B cell (primary cell): ENCODE data around the gene GAK. TPM values are rescaled to one million over a fixed set of nuclear protein-coding genes. Genes with fewer than 3 reads are reported as not detected.

ENCODE experiments used
- ATAC-seq: fragments of 200-7000 bp; cut with Tn5 transposase; one replicate; pipeline ENCODE4 v1.10.0; 2021; ENCODE audit warnings: low read depth, mild to moderate bottlenecking, moderate number of reproducible peaks, moderate library complexity
- CTCF ChIA-PET: fragments of 350-600 bp; sonication (Branson Sonifier 250); formaldehyde crosslinking; loops from one replicate; lab custom pipeline; 2021; ENCODE audit warnings: antibody characterized with exemption, inconsistent platforms; lab: Charles Lee
- POLR2A ChIA-PET: fragments of 350-600 bp; sonication (Branson Sonifier 250); formaldehyde crosslinking; loops from one replicate; lab custom pipeline; 2021; ENCODE audit warnings: antibody characterized with exemption; lab: Charles Lee
- DNase-seq: peaks from one replicate; pipeline ENCODE4 v3.0.0; 2013
- H2AFZ ChIP-seq: 2 replicates; pipeline ENCODE4 v1.6.1; 2012; ENCODE audit warnings: mild to moderate bottlenecking, low read depth, low read length; ENCODE audit not compliant: insufficient read depth, poor library complexity, severe bottlenecking
- H3K27ac ChIP-seq, 2 donors: 1 replicate in 1 of 2; 2 replicates in 1 of 2; pipeline ENCODE4 v1.5.1; 2012 to 2013; ENCODE audit warnings: low read length in 2 of 2, mild to moderate bottlenecking in 2 of 2, moderate library complexity in 1 of 2
- H3K27me3 ChIP-seq, 4 experiments: fragments of 200-600 bp in 1 of 4; sonication (generic) in 1 of 4; replicated peaks in 1 of 4; 1 replicate in 2 of 4; 2 replicates in 2 of 4; pipeline versions ENCODE4 v1.6.1 to v1.7.0; 2013 to 2016; ENCODE audit warnings: low read length in 3 of 4, mild to moderate bottlenecking in 2 of 4, mixed read lengths in 1 of 4, moderate library complexity in 1 of 4; ENCODE audit not compliant: insufficient read depth in 4 of 4, control insufficient read depth in 3 of 4; ENCODE audit errors: control extremely low read depth in 1 of 4
- H3K36me3 ChIP-seq, 2 experiments: replicated peaks in 1 of 2; 1 replicate in 1 of 2; 2 replicates in 1 of 2; pipeline versions ENCODE4 v1.6.1 to v1.7.1; 2013; ENCODE audit warnings: low read length in 1 of 2; ENCODE audit not compliant: insufficient read depth in 2 of 2, control insufficient read depth in 1 of 2; ENCODE audit errors: control extremely low read depth in 1 of 2, extremely low read depth in 1 of 2
- H3K4me1 ChIP-seq, 2 donors: fragments of 200-600 bp in 1 of 2; sonication (generic) in 1 of 2; 1 replicate in 1 of 2; 2 replicates in 1 of 2; pipeline versions ENCODE4 v1.5.1 to v1.6.1; 2013 to 2017; ENCODE audit warnings: low read length in 2 of 2; ENCODE audit not compliant: control insufficient read depth in 2 of 2, insufficient read depth in 2 of 2
- H3K4me2 ChIP-seq: replicated peaks from 2 replicates; pipeline ENCODE3; 2012; ENCODE audit warnings: mild to moderate bottlenecking, low read depth, low read length; ENCODE audit not compliant: poor library complexity, severe bottlenecking
- H3K4me3 ChIP-seq, 5 experiments: fragments of 200-600 bp in 1 of 5; sonication (generic) in 1 of 5; 1 replicate in 3 of 5; 2 replicates in 2 of 5; pipeline versions ENCODE4 v1.5.1 to v1.7.0; 2011 to 2016; ENCODE audit warnings: low read length in 4 of 5, mild to moderate bottlenecking in 4 of 5, low read depth in 2 of 5, control low read depth in 1 of 5, moderate library complexity in 1 of 5; ENCODE audit not compliant: insufficient read depth in 1 of 5; ENCODE audit errors: control extremely low read depth in 1 of 5, extremely low read depth in 1 of 5
- H3K79me2 ChIP-seq: fragments of 200-600 bp; sonication (generic); one replicate; pipeline ENCODE4 v1.6.0; 2016; ENCODE audit warnings: low read length; ENCODE audit not compliant: control insufficient read depth, insufficient read depth
- H3K9ac ChIP-seq: fragments of 200-600 bp; sonication (generic); 2 replicates; pipeline ENCODE4 v1.6.1; 2017; ENCODE audit warnings: mild to moderate bottlenecking, low read length, moderate library complexity
- H3K9me3 ChIP-seq, 3 donors: one replicate each; pipeline versions ENCODE4 v1.6.1 to v1.7.1; 2013; ENCODE audit warnings: low read length in 2 of 3; ENCODE audit not compliant: control insufficient read depth in 2 of 3, insufficient read depth in 1 of 3; ENCODE audit errors: control extremely low read depth in 1 of 3
- H4K20me1 ChIP-seq: 2 replicates; pipeline ENCODE4 v1.6.0; 2012; ENCODE audit warnings: mild to moderate bottlenecking, low read length; ENCODE audit not compliant: insufficient read depth, control insufficient read depth, poor library complexity, severe bottlenecking
- H3K27ac Mint-ChIP-seq: one replicate; pipeline ENCODE4 v1.8.0; 2021; ENCODE audit warnings: mixed read lengths
- H3K27me3 Mint-ChIP-seq: one replicate; pipeline ENCODE4 v1.8.0; 2021; ENCODE audit warnings: mixed read lengths
- H3K4me1 Mint-ChIP-seq: one replicate; pipeline ENCODE4 v1.8.0; 2021; ENCODE audit warnings: mixed read lengths
- H3K4me3 Mint-ChIP-seq: one replicate; pipeline ENCODE4 v1.8.0; 2021; ENCODE audit warnings: mixed read lengths
- H3K9me3 Mint-ChIP-seq: one replicate; pipeline ENCODE4 v1.8.0; 2022; ENCODE audit warnings: mixed read lengths; ENCODE audit not compliant: insufficient read depth
- CTCF ChIP-seq: fragments of 200-600 bp; IDR thresholded peaks from one replicate; pipeline ENCODE4 v1.8.0; 2022; ENCODE audit warnings: antibody characterized with exemption, mild to moderate bottlenecking
- EZH2 ChIP-seq: IDR thresholded peaks from 2 replicates; pipeline ENCODE4 v1.6.1; 2012; ENCODE audit warnings: borderline replicate concordance, low read depth, mild to moderate bottlenecking, moderate library complexity, low read length; ENCODE audit not compliant: insufficient read depth, poor library complexity, severe bottlenecking
- WGBS: methylation state at CpG from one replicate; pipeline ENCODE4 v1.1.5; 2013; ENCODE audit warnings: missing lambda C conversion rate; ENCODE audit not compliant: insufficient coverage; 5-methylcytosine and 5-hydroxymethylcytosine counted together
- intact Hi-C: fragments of 100-400 bp; cut with micrococcal nuclease; formaldehyde crosslinking; loops from one replicate; pipeline ENCODE4 v1.10.0; 2022
- polyA plus RNA-seq: library from polyadenylated mRNA; depleted of rRNA; stranded (reverse); fragments of >200 nt; gene quantifications from 2 replicates; pipeline ENCODE4 v1.2.3, GENCODE V29; 2012
- total RNA-seq, 2 donors: library from RNA; stranded (reverse); fragments of 120-200 nt in 1 of 2; gene quantifications; 1 replicate in 1 of 2; 2 replicates in 1 of 2; pipeline versions ENCODE4 v1.2.3 to v1.2.4, GENCODE V29; 2013 to 2022

The GAK gene
- total and polyA plus RNA-seq, 2 donors (not counting 1 experiment from before 2014, with no cell fraction given), result 113 to 283 TPM

- no peak overlapping the region for H3K27ac Mint-ChIP-seq
These were observed 5.6 kb downstream of the GAK start for GRCh38 chr4:926538-926937.

More at GRCh38 chr4:926538-926937, 5.6 kb downstream of the GAK start:
- peaks cover 74% of the 10 kb centered on the region for H3K4me1 Mint-ChIP-seq
- peaks cover 0 to 14% of the 10 kb centered on the region in 2 experiments for H3K36me3 ChIP-seq
- intact Hi-C loops, result no loop called here
- H3K9me3 ChIP-seq, result peaks cover 0 to 4% (median 0%) of the 10 kb centered on the region in 3 donors
- no peaks in the 10 kb centered on the region for H3K27me3 Mint-ChIP-seq
- H4K20me1 ChIP-seq, result peaks cover 83% of the 10 kb centered on the region
- TF ChIP-seq CTCF (peak; percentile 16), EZH2 (no peak)
- peaks cover 75% of the 10 kb centered on the region for H3K79me2 ChIP-seq
- H3K9ac ChIP-seq, result no peak overlapping the region
- H3K27me3 ChIP-seq, result no peaks in the 10 kb centered on the region
- H3K4me2 ChIP-seq, result no peak overlapping the region
- ATAC-seq, result no peak
- H3K4me3 ChIP-seq, result no peak overlapping the region
- no peak overlapping the region for H3K27ac ChIP-seq
- peak overlapping the region; percentile 21 for H3K4me3 Mint-ChIP-seq
- no peaks in the 10 kb centered on the region for H3K9me3 Mint-ChIP-seq
- peaks cover 69 to 77% of the 10 kb centered on the region in 2 donors for H3K4me1 ChIP-seq
- WGBS, result 91% methylated on average over 3 of the region's 17 CpGs
- DNase-seq, result no peak
- H2AFZ ChIP-seq, result no peak overlapping the region
- POLR2A ChIA-PET, result no interaction called here
- CTCF ChIA-PET, result interaction anchor here (0.6 kb wide), 1 partner anchor 319 kb away, joined by 3 read pairs; no protein-coding TSS in a partner anchor
